ENCODE results near the gene BAIAP2L2.

BAIAP2L2 gene

GRCh38 chr22:38129856-38130255, 19.4 kb upstream of the BAIAP2L2 start:
- in situ Hi-C loops (cut with MboI; ENCODE audit: low sequenced_read_pairs, unreplicated experiment): no loop called here
- no peak for DNase-seq (ENCODE audit: low spot score)
- no peak for TF ChIP-seq CTCF (IDR thresholded peaks at IDR 0.05; ENCODE audit: borderline replicate concordance, control extremely low read depth, extremely low read depth, insufficient read depth, missing control alignments)

GRCh38 chr22:38129021-38129420, 18.5 kb upstream of the BAIAP2L2 start:
- in situ Hi-C loops (cut with MboI; ENCODE audit: low sequenced_read_pairs, unreplicated experiment): no loop called here
- no peak for DNase-seq (ENCODE audit: low spot score)
- TF ChIP-seq CTCF (IDR thresholded peaks at IDR 0.05; ENCODE audit: borderline replicate concordance, control extremely low read depth, extremely low read depth, insufficient read depth, missing control alignments): no peak

GRCh38 chr22:38127869-38128268, 17.4 kb upstream of the BAIAP2L2 start:
- DNase-seq (ENCODE audit: low spot score): no peak
- no peak for TF ChIP-seq CTCF (IDR thresholded peaks at IDR 0.05; ENCODE audit: borderline replicate concordance, control extremely low read depth, extremely low read depth, insufficient read depth, missing control alignments)
- in situ Hi-C loops (cut with MboI; ENCODE audit: low sequenced_read_pairs, unreplicated experiment): no loop called here

- no peak for TF ChIP-seq CTCF (IDR thresholded peaks at IDR 0.05; ENCODE audit: borderline replicate concordance, control extremely low read depth, extremely low read depth, insufficient read depth, missing control alignments)
- in situ Hi-C loops (cut with MboI; ENCODE audit: low sequenced_read_pairs, unreplicated experiment): no loop called here
- DNase-seq (ENCODE audit: low spot score): no peak
Observed at GRCh38 chr22:38126928-38127668, 16.6 kb upstream of the BAIAP2L2 start.

GRCh38 chr22:38125751-38126201, 15.3 kb upstream of the BAIAP2L2 start:
- DNase-seq (ENCODE audit: low spot score): no peak
- no peak for TF ChIP-seq CTCF (IDR thresholded peaks at IDR 0.05; ENCODE audit: borderline replicate concordance, control extremely low read depth, extremely low read depth, insufficient read depth, missing control alignments)
- in situ Hi-C loops (cut with MboI; ENCODE audit: low sequenced_read_pairs, unreplicated experiment): no loop called here

- no peak for TF ChIP-seq CTCF (IDR thresholded peaks at IDR 0.05; ENCODE audit: borderline replicate concordance, control extremely low read depth, extremely low read depth, insufficient read depth, missing control alignments)
- in situ Hi-C loops (cut with MboI; ENCODE audit: low sequenced_read_pairs, unreplicated experiment): no loop called here
- DNase-seq (ENCODE audit: low spot score): no peak
Observed at GRCh38 chr22:38125038-38125610, 14.6 kb upstream of the BAIAP2L2 start.

All from GM13976 (cell line).